PC-3 (cell line): Measurements from ENCODE around the gene TRIM23. TPM values are rescaled to one million over a fixed set of nuclear protein-coding genes. Genes with fewer than 3 reads are reported as not detected.
A peak's percentile ranks its signal among the peaks of the same experiment; 100 is the strongest.

Experiments
- ATAC-seq: fragments of 200-7000 bp; cut with Tn5 transposase; 2 replicates; pipeline ENCODE4 v1.9.1; 2020; ENCODE audit warnings: mild to moderate bottlenecking, moderate library complexity
- BruUV-seq: library from RNA; stranded (reverse); fragments of 400-500 nt; replicated peaks from 2 replicates; lab custom pipeline; 2021; lab: Mats Ljungman, UMichigan
- CTCF ChIA-PET: fragments of 300-600 bp; sonication (Branson Sonifier 250); formaldehyde crosslinking; loops from one replicate; lab custom pipeline; 2022; ENCODE audit warnings: antibody characterized with exemption; lab: Charles Lee
- POLR2A ChIA-PET: fragments of 300-600 bp; sonication (Branson Sonifier 250); formaldehyde crosslinking; loops from one replicate; lab custom pipeline; 2022; ENCODE audit warnings: antibody characterized with exemption; ENCODE audit not compliant: unreplicated experiment; lab: Charles Lee
- DNase-seq: peaks from one replicate; pipeline ENCODE4 v3.0.0-alpha.2; 2015
- H2AFZ ChIP-seq: fragments of 300-600 bp; sonication (generic); 2 replicates; pipeline ENCODE4 v1.6.0; 2016; ENCODE audit warnings: antibody characterized with exemption, low read length
- H3F3A ChIP-seq: fragments of 300-600 bp; sonication (generic); one replicate; pipeline ENCODE4 v1.6.0; 2017; ENCODE audit warnings: antibody characterized with exemption, low read length, control low read depth, mild to moderate bottlenecking; ENCODE audit not compliant: unreplicated experiment
- H3K27ac ChIP-seq: fragments of 300-600 bp; sonication (generic); 2 replicates; pipeline ENCODE4 v1.5.1; 2016; ENCODE audit warnings: mild to moderate bottlenecking, low read length
- H3K27me3 ChIP-seq: fragments of 300-600 bp; sonication (generic); 2 replicates; pipeline ENCODE4 v1.6.1; 2016; ENCODE audit warnings: low read length, mixed read lengths
- H3K36me3 ChIP-seq: fragments of 300-600 bp; sonication (generic); 2 replicates; pipeline ENCODE4 v1.6.1; 2016; ENCODE audit warnings: low read depth, mixed run types, low read length, mixed read lengths
- H3K4me1 ChIP-seq: fragments of 300-600 bp; sonication (generic); 2 replicates; pipeline ENCODE4 v1.5.1; 2016; ENCODE audit warnings: low read length; ENCODE audit not compliant: insufficient read depth
- H3K4me2 ChIP-seq: fragments of 300-600 bp; sonication (generic); 2 replicates; pipeline ENCODE4 v1.6.0; 2016; ENCODE audit warnings: low read length
- H3K4me3 ChIP-seq: fragments of 300-600 bp; sonication (generic); 2 replicates; pipeline ENCODE4 v1.5.1; 2016; ENCODE audit warnings: mild to moderate bottlenecking, low read length, mixed read lengths
- H3K79me2 ChIP-seq: fragments of 300-600 bp; sonication (generic); 2 replicates; pipeline ENCODE4 v1.6.1; 2017; ENCODE audit warnings: low read length, mixed read lengths
- H3K9ac ChIP-seq: fragments of 300-600 bp; sonication (generic); 2 replicates; pipeline ENCODE4 v1.6.0; 2016; ENCODE audit warnings: mild to moderate bottlenecking, low read length
- H3K9me2 ChIP-seq: fragments of 300-600 bp; sonication (generic); replicated peaks from 2 replicates; pipeline ENCODE4 v1.6.1; 2016; ENCODE audit warnings: mixed run types, low read length, mixed read lengths
- H3K9me3 ChIP-seq: fragments of 300-600 bp; sonication (generic); 2 replicates; pipeline ENCODE4 v1.6.1; 2016; ENCODE audit warnings: low read length, mixed read lengths
- H4K20me1 ChIP-seq: fragments of 300-600 bp; sonication (generic); 2 replicates; pipeline ENCODE4 v1.6.1; 2016; ENCODE audit warnings: low read length, mixed read lengths
- EZH2 ChIP-seq: fragments of 300-600 bp; sonication (generic); IDR thresholded peaks from one replicate; pipeline ENCODE4 v1.6.1; 2017; ENCODE audit warnings: antibody characterized with exemption, mild to moderate bottlenecking, low read length; ENCODE audit not compliant: unreplicated experiment
- EZH2phosphoT487 ChIP-seq: fragments of 300-600 bp; sonication (generic); IDR thresholded peaks from 2 replicates; pipeline ENCODE4 v1.6.1; 2018; ENCODE audit warnings: mild to moderate bottlenecking, antibody characterized with exemption, low read length, borderline replicate concordance
- intact Hi-C: fragments of 100-400 bp; cut with micrococcal nuclease; formaldehyde crosslinking; loops from 2 replicates; pipeline ENCODE4 v1.9.0; 2023
- total RNA-seq: library from RNA; depleted of rRNA; stranded (reverse); fragments of >200 nt; gene quantifications from 2 replicates; pipeline ENCODE4 v1.2.3, GENCODE V29; 2014
- TF ChIP-seq, protein P1 (sequence below): fragments of 300-600 bp; sonication (generic); conservative IDR thresholded peaks from 2 replicates; pipeline ENCODE4 v1.5.1; 2017; ENCODE audit warnings: antibody characterized with exemption, low read depth, mild to moderate bottlenecking, low read length

TRIM23 gene
- total RNA-seq, 1 experiment from 2014 or later, result 7.7 TPM

DNA sequence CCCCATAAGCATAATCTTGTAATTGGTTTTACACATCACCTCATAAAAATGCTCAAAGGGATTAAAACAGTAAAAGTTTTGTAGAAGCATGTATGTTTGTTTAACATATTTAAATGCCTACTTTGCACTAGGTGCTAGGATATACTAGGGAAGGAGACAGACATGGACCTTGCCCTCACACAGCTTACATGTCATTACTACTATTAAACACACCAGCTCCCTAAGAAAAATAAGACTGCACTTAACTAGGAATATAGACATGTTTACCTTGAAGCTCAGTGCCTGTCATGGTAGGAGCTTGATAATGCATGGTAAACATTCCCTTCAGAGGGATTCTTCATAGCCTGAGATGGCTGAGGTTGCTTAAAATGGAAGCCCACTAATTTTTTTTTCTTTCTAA lies 6.8 kb upstream of the TRIM23 start:
- no peak for ATAC-seq
- no TSS peak for BruUV-seq

DNA sequence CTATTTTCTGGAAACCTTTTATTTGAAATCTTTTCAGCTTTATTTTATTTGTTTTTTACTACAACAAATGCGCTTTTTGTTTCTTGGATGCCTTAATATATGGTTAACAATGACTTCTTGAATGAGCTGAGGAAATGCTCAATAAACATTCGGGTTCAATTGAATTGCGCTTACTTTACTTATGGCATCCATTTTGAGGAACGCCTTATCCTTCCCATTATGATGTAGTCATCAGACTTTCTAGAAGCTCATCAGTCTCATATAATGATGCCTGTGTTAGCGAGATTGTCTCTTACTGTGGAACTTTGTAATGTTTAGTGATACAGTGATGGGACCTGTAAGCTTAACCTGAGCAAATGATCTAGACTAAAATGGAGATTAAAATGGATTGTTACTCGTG lies 1.6 kb upstream of the TRIM23 start:
- CTCF ChIA-PET, result no interaction called here
- intact Hi-C loops, result no loop called here

More for the DNA sequence above, 6.8 kb upstream of the TRIM23 start:
- no peak for DNase-seq
- no peaks in the 10 kb centered on the region for H3K9me2 ChIP-seq
- ChIA-PET CTCF (no interaction called here), POLR2A (no interaction called here)
- H3K79me2 ChIP-seq, result peaks cover 20% of the 10 kb centered on the region
- TF ChIP-seq EZH2 (no peak), EZH2phosphoT487 (no peak)
- TF ChIP-seq, protein P1, sequence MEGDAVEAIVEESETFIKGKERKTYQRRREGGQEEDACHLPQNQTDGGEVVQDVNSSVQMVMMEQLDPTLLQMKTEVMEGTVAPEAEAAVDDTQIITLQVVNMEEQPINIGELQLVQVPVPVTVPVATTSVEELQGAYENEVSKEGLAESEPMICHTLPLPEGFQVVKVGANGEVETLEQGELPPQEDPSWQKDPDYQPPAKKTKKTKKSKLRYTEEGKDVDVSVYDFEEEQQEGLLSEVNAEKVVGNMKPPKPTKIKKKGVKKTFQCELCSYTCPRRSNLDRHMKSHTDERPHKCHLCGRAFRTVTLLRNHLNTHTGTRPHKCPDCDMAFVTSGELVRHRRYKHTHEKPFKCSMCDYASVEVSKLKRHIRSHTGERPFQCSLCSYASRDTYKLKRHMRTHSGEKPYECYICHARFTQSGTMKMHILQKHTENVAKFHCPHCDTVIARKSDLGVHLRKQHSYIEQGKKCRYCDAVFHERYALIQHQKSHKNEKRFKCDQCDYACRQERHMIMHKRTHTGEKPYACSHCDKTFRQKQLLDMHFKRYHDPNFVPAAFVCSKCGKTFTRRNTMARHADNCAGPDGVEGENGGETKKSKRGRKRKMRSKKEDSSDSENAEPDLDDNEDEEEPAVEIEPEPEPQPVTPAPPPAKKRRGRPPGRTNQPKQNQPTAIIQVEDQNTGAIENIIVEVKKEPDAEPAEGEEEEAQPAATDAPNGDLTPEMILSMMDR, result no peak
- H3K4me3 ChIP-seq, result no peak overlapping the region
- intact Hi-C loops, result no loop called here
- no peaks in the 10 kb centered on the region for H3K9me3 ChIP-seq
- no peak overlapping the region for H2AFZ ChIP-seq
- no peak overlapping the region for H3K27ac ChIP-seq
- H3K9ac ChIP-seq, result no peak overlapping the region
- H3K27me3 ChIP-seq, result no peaks in the 10 kb centered on the region
- no peak overlapping the region for H3K4me2 ChIP-seq
- H3K36me3 ChIP-seq, result no peaks in the 10 kb centered on the region
- no peaks in the 10 kb centered on the region; the same call in 1 of the 2 replicates for H3K4me1 ChIP-seq
- no peaks in the 10 kb centered on the region for H4K20me1 ChIP-seq
- H3F3A ChIP-seq, result no peaks in the 10 kb centered on the region

More for the DNA sequence above, 1.6 kb upstream of the TRIM23 start:
- H3K36me3 ChIP-seq, result no peaks in the 10 kb centered on the region
- H3K9me3 ChIP-seq, result no peaks in the 10 kb centered on the region
- DNase-seq (no peak), ATAC-seq (no peak)
- peaks cover 51% of the 10 kb centered on the region for H3K79me2 ChIP-seq
- H4K20me1 ChIP-seq, result no peaks in the 10 kb centered on the region
- TF ChIP-seq, protein P1, result no peak
- no peaks in the 10 kb centered on the region for H3K27me3 ChIP-seq
- H3F3A ChIP-seq, result no peaks in the 10 kb centered on the region
- peak overlapping the region; percentile 78 for H3K9ac ChIP-seq
- peak overlapping the region; percentile 83 for H3K4me2 ChIP-seq
- POLR2A ChIA-PET, result no interaction called here
- BruUV-seq, result no TSS peak
- H3K9me2 ChIP-seq, result no peaks in the 10 kb centered on the region
- H3K4me3 ChIP-seq, result peak overlapping the region; percentile 83
- no peak overlapping the region for H3K27ac ChIP-seq
- no peak overlapping the region; the same call in 1 of the 2 replicates for H2AFZ ChIP-seq
- peaks cover 7% of the 10 kb centered on the region; the same call in 1 of the 2 replicates for H3K4me1 ChIP-seq
